T-helper 17 cell (primary cell): ENCODE measurements around the gene PTPRD. TPM values are rescaled to one million over a fixed set of nuclear protein-coding genes. Genes with fewer than 3 reads are reported as not detected.
"Not testable (repeated sequence)": the region's sequence is repeated elsewhere in the genome, so short reads cannot be mapped to it uniquely, and the experiment has no call there.

Experiments used
- ATAC-seq: fragments of 150-1000 bp; cut with Tn5 transposase; 2 replicates; pipeline ENCODE4 v1.10.0; 2021; ENCODE audit warnings: mild to moderate bottlenecking, moderate library complexity
- DNase-seq, 3 donors: peaks; one replicate each; pipeline versions ENCODE4 v3.0.0 to v3.0.0-alpha.2; 2020 to 2021
- H3K9me3 ChIP-seq: one replicate; pipeline ENCODE4 v1.7.0; 2013; ENCODE audit warnings: low read length, mild to moderate bottlenecking; ENCODE audit not compliant: control insufficient read depth, poor library complexity, severe bottlenecking
- H3K27ac Mint-ChIP-seq: one replicate; pipeline ENCODE4 v1.8.0; 2022; ENCODE audit warnings: mild to moderate bottlenecking, moderate library complexity, mixed read lengths
- H3K27me3 Mint-ChIP-seq: one replicate; pipeline ENCODE4 v1.8.0; 2022; ENCODE audit warnings: mixed read lengths
- H3K36me3 Mint-ChIP-seq: one replicate; pipeline ENCODE4 v1.8.0; 2022; ENCODE audit warnings: low read depth, mixed read lengths
- H3K4me1 Mint-ChIP-seq: one replicate; pipeline ENCODE4 v1.8.0; 2022; ENCODE audit warnings: mild to moderate bottlenecking, mixed read lengths
- H3K4me3 Mint-ChIP-seq: one replicate; pipeline ENCODE4 v1.8.0; 2022; ENCODE audit warnings: mild to moderate bottlenecking, moderate library complexity, mixed read lengths
- total RNA-seq, 4 donors: library from RNA in 2 of 4; stranded (reverse) in 2 of 4; gene quantifications; one replicate each; pipeline ENCODE4 v1.2.3 and lab custom pipeline; 2022 to 2026

Gene PTPRD
- total RNA-seq, 2 donors from 2014 or later: not detected

DNA sequence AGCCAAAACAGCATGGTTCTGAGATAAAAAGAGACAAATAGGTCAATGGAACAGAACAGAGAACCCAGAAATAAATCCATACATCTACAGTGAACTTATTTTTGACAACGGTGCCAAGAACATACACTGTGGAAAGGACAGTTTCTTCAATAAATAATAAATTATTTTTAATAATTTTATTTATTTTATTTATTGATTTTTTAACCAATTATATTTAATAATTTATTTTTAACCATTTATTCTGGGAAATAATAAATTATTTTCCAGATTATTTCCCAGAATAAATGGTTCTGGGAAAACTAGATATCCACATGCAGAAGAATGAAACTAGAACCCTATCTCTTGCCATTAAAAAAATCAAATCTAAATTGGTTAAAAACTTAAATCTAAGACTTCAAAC, 1669.4 kb downstream of the PTPRD start:
- H3K4me1 Mint-ChIP-seq: no peaks in the 10 kb centered on the region
- DNase-seq (no peak), ATAC-seq (no peak)
- no peaks in the 10 kb centered on the region for H3K9me3 ChIP-seq
- no peak overlapping the region for H3K4me3 Mint-ChIP-seq
- no peaks in the 10 kb centered on the region for H3K27me3 Mint-ChIP-seq
- H3K27ac Mint-ChIP-seq: no peak overlapping the region
- H3K36me3 Mint-ChIP-seq: no peaks in the 10 kb centered on the region

DNA sequence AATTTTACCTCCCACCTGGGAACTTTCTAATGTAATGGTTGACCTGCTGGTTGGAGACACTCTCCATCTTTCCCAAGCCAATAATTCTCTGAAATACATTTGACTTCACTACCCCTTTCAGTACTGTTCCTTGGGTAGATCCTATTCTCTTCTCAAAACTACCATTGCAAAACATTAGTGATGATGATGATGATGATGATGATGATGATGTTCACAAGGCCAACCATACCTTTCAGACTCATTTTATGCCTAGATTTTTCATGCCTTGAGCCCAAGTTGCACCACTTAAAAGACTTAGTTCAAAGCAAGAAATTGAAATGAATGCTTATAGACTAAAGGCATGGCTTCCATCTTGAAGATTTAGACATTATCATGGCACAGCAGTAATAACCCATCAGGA, 1672.2 kb downstream of the PTPRD start:
- no peaks in the 10 kb centered on the region for H3K36me3 Mint-ChIP-seq
- no peaks in the 10 kb centered on the region for H3K4me1 Mint-ChIP-seq
- no peaks in the 10 kb centered on the region for H3K27me3 Mint-ChIP-seq
- H3K9me3 ChIP-seq: no peaks in the 10 kb centered on the region
- no peak overlapping the region for H3K27ac Mint-ChIP-seq
- DNase-seq (no peak), ATAC-seq (no peak)
- no peak overlapping the region for H3K4me3 Mint-ChIP-seq

DNA sequence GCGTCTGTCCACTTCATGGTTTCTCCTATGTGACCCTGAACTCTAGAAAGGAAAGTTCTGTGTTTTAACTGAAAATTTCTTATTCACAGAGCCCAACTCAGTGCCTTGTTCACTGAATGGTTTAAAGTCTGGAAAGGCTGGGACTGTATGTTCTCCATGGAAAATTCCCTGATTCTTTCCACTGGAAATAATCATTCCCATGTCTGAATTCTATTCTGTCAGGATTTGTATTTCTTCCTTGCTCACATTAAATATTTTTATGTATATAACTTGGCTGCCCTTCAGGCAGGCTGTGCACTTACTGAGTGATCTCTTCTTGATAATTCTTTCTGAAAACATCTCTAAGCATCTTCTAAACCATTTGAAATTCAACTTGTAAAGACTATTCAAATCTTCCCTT, 1686.3 kb downstream of the PTPRD start:
- DNase-seq: no peak
- ATAC-seq: no peak
- H3K27me3 Mint-ChIP-seq: no peaks in the 10 kb centered on the region
- no peak overlapping the region for H3K4me3 Mint-ChIP-seq
- H3K4me1 Mint-ChIP-seq: no peaks in the 10 kb centered on the region
- H3K9me3 ChIP-seq: no peaks in the 10 kb centered on the region
- H3K27ac Mint-ChIP-seq: no peak overlapping the region
- H3K36me3 Mint-ChIP-seq: no peaks in the 10 kb centered on the region

DNA sequence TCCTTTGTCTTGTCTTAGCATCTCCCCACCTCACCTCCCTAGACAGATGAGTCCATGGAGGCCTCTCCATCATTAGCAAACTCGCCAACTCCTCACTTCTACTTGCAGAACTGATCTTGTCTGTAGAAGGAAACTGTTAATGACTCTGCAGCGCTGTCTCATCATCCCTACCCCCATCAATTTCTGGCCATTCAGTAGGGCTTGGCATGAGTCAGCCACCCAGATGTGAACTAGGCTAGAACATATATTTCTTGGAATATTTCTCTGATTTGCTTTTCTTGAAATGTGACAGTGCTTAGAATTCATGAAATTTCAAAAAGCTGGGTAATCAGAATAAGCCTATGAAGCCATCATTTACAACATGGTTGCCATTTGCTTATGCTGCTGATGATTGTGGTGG, 1688.2 kb downstream of the PTPRD start:
- Mint-ChIP-seq H3K27me3 (no peaks in the 10 kb centered on the region), H3K27ac (no peak overlapping the region), H3K4me1 (no peaks in the 10 kb centered on the region), H3K4me3 (no peak overlapping the region), H3K36me3 (no peaks in the 10 kb centered on the region)
- ATAC-seq (no peak), DNase-seq (no peak)
- H3K9me3 ChIP-seq: no peaks in the 10 kb centered on the region

DNA sequence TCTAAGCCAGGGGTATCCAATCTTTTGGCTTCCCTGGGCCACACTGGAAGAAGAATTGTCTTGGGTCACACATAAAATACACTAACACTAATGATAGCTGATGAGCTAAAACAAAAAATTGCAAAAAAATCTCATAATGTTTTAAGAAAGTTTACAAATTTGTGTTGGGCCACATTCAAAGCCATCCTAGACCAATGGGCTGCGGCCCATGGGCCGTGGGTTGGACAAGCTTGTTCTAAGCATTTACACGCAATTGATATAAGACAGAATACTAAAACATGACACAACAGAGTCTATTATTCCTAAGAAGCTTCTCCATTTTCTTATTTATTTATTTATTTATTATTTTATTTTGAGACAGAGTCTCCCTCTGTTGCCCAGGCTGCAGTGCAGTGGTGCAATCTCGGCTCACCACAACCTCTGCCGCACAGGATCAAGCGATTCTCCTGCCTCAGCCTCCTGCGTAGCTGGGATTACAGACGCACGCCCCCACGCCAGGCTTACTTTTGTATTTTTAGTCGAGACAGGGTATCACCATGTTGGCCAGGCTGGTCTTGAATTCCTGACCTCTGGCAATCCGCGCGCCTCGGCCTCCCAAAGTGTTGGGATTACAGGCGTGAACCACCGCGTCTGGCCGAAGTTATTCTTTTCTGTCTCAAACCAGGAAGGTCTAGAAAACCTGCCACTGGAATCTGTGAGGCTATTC, 1692.2 kb downstream of the PTPRD start:
- H3K9me3 ChIP-seq, ATAC-seq, DNase-seq, H3K27me3 Mint-ChIP-seq, H3K36me3 Mint-ChIP-seq, H3K4me3 Mint-ChIP-seq, H3K27ac Mint-ChIP-seq, H3K4me1 Mint-ChIP-seq: not testable (repeated sequence)

DNA sequence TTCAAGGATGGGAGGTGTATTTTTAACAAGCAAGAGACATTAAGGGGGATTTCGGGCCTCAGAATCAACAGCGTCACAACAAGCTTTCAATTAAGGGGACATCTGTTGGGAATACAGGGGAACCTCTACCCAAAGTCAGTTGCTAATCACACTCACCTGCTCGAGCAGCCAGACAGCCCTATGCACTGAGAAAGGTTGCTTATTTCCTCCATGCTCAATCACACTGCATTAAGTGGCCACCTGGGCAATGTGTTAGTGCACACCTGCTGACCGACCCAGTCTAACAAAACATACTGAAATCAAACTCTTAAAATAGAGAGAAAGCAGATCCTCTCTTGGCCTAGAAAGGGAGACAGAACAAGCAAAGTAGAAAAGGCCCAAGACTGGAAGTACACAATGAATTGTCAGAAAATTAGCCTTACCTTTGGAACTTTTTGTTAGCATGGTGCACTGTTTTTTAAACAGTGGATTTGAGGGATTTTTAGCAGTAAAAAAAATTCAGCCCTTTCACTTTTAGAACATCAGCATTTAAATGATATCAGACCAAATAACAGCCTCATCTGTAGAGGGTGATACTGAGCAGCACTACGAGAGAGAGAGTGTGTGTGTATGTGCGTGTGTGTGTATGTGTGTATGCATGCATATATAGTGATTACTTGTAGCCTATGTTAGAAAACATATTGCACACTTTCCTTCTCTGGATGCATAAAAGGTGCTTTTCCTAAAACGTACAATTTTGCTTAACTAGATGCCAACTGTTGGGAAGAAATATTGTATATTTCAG, 1694.7 kb downstream of the PTPRD start:
- no peaks in the 10 kb centered on the region for H3K9me3 ChIP-seq
- Mint-ChIP-seq H3K27me3 (no peaks in the 10 kb centered on the region), H3K4me3 (no peak overlapping the region), H3K36me3 (no peaks in the 10 kb centered on the region), H3K4me1 (no peaks in the 10 kb centered on the region), H3K27ac (no peak overlapping the region)
- ATAC-seq (no peak), DNase-seq (no peak)

DNA sequence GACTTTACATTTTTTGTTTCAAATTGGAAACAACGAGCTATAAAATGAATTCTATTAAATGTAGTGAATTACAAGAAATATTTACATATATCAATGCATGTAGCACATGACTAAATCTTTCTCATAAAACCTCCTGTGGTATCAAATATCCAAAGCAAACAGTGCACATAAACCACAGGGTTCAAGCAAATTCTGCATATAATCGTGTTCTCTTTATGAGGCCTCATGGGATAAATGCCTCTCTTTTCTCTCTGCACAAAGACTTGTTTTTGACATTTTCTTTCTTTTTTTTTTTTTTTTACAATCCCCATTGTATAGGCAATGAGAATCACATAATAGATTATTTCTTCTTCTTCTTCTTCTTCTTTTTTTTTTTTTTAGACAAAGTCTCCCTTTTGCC, 1696.0 kb downstream of the PTPRD start:
- DNase-seq: no peak
- no peak for ATAC-seq

DNA sequence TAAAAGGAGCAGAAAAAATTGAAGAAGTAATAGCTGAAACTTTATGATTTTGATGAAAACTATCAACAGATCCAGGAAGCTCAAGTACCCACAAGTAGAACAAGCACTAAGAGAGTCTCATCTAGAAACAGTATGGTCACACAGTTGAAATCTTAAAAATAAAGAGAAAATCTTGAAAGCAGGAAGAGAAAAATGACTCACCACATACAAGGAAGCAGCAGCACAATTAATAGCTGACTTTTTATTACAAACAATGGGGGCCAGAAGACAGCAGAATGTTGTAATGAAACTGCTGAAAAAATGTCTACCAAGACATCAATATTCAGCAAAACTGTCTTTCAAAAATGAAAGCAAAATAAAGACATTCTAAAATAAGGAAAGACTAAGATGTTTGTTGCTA, 1704.9 kb downstream of the PTPRD start:
- no peaks in the 10 kb centered on the region for H3K9me3 ChIP-seq
- Mint-ChIP-seq H3K36me3 (no peaks in the 10 kb centered on the region), H3K27ac (no peak overlapping the region), H3K4me1 (peaks cover 2% of the 10 kb centered on the region), H3K27me3 (no peaks in the 10 kb centered on the region), H3K4me3 (no peak overlapping the region)
- no peak for DNase-seq
- ATAC-seq: no peak

More for the DNA sequence above, 1696.0 kb downstream of the PTPRD start:
- H3K9me3 ChIP-seq: no peaks in the 10 kb centered on the region
- Mint-ChIP-seq H3K36me3 (no peaks in the 10 kb centered on the region), H3K4me3 (no peak overlapping the region), H3K4me1 (no peaks in the 10 kb centered on the region), H3K27me3 (no peaks in the 10 kb centered on the region), H3K27ac (no peak overlapping the region)

DNA sequence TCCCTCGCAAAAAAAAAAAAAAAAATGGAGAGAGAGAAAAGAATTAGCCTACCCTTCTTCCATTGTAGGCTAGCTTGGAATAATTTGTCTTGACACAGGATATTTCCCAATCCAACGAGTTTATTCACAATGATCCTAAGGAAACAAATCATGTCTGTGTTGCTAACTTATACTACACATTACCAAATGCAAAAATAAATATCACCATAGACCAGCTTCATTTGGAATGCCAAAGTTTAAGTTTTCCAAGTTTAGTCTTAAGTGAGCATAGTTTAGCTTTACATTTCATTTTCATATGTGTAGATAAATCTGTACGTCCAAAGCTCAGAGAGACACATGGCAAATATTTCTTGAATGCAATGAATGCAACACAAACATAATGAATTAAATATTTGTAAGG, 1707.1 kb downstream of the PTPRD start:
- no peak for DNase-seq

DNA sequence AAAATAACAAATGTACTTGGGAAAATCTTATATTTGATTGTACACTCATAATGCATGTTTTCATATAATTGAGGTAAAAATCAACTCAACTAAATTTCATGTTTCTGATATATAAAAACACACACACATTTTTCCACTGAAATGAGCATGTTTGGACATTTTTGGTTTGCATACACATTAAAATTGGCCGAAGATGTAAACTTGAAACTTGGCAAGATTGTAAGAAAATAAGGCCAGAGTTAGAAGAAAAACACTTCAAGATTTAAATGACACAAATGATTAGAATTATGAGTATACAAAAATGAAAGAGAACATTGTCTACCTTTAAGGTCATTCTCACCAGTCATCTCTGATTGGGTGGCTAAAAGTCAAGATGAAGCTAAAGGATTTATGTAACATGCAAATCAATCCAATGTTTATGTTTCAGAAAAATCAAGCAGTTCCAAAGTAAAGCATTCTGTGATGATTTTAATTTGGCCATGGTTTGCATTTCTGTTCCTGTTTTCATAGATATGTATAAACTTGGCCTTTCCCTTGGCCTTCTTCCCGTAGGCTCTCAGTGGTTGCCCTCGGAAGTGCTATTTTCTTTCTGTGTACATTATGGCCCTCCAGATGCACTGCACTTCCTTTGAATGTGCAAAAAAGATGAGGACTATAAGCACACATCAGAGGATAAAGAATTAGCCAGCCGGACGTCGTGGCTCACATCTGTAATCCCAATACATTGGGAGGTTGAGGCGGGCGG, 1707.9 kb downstream of the PTPRD start:
- DNase-seq (no peak), ATAC-seq (no peak)
- Mint-ChIP-seq H3K4me1 (peaks cover 2% of the 10 kb centered on the region), H3K27ac (no peak overlapping the region), H3K27me3 (no peaks in the 10 kb centered on the region), H3K36me3 (no peaks in the 10 kb centered on the region), H3K4me3 (no peak overlapping the region)
- no peaks in the 10 kb centered on the region for H3K9me3 ChIP-seq

More for the DNA sequence above, 1707.1 kb downstream of the PTPRD start:
- H3K4me3 Mint-ChIP-seq: no peak overlapping the region
- no peaks in the 10 kb centered on the region for H3K9me3 ChIP-seq
- no peaks in the 10 kb centered on the region for H3K27me3 Mint-ChIP-seq
- no peak for ATAC-seq
- H3K36me3 Mint-ChIP-seq: no peaks in the 10 kb centered on the region
- H3K27ac Mint-ChIP-seq: no peak overlapping the region
- H3K4me1 Mint-ChIP-seq: peaks cover 2% of the 10 kb centered on the region

DNA sequence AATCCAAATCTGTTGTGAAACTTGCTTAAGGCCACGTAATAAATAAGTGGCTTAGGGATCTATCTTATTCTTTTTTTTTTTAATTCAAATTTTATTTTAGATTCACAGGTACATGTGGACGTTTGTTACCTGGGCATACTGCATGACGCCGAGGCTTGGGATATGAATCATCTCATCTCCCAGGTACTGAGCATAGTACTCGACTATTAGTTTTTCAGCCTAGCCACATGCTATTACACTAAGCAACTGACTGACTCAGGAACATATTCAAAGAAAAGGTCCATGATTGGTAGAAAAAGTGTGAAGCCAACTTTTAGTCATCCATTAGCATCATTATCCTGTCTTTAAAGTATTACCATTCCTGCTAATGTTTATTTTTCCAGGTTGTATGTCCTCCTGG, 1709.7 kb downstream of the PTPRD start:
- no peak overlapping the region for H3K27ac Mint-ChIP-seq
- H3K9me3 ChIP-seq: no peaks in the 10 kb centered on the region
- DNase-seq: no peak
- H3K36me3 Mint-ChIP-seq: no peaks in the 10 kb centered on the region
- peaks cover 4% of the 10 kb centered on the region for H3K27me3 Mint-ChIP-seq
- no peak overlapping the region for H3K4me3 Mint-ChIP-seq
- peaks cover 2% of the 10 kb centered on the region for H3K4me1 Mint-ChIP-seq
- no peak for ATAC-seq

DNA sequence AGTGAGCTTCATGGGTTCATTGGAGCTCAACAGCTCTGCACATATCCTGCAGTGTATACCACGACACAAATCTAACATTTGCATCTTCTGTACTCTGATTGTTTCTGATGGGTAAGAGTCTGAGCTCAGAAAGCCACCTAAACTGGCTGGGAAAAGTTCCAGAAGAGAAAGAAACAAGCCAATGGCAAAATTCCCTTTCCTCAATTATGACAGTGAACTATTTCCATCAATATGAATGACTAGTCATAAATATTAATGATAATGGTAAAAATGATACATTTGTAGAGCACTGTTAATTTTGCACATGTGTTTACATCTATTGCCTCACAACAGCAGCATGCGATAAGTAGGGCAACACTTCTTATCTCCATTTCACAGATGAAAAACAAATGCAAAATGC, 1711.7 kb downstream of the PTPRD start:
- DNase-seq: no peak
- Mint-ChIP-seq H3K27me3 (peaks cover 8% of the 10 kb centered on the region), H3K27ac (no peak overlapping the region), H3K4me1 (no peaks in the 10 kb centered on the region), H3K4me3 (no peak overlapping the region), H3K36me3 (no peaks in the 10 kb centered on the region)
- no peaks in the 10 kb centered on the region for H3K9me3 ChIP-seq
- no peak for ATAC-seq

DNA sequence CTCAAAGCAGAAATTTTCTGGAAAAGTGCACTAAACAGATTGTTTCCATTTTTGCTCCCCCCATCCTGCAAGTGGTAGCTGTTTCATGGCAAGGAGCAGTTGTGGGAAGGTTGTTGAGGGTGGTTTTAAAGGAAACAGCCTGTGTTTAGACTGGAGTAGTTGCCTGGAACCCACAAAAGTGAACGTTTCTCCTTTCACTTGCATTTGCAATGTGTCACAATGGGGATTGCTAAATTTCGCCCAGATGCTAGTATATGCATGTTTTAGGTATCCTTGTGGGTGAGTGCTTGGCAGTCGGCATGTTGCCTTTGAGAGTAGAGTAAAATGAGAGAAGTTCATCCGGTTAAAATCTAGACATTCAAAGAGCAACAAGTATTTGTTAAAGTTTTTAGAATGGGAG, 1713.3 kb downstream of the PTPRD start:
- H3K4me3 Mint-ChIP-seq: no peak overlapping the region
- peaks cover 2% of the 10 kb centered on the region for H3K4me1 Mint-ChIP-seq
- H3K27me3 Mint-ChIP-seq: peaks cover 18% of the 10 kb centered on the region
- no peaks in the 10 kb centered on the region for H3K9me3 ChIP-seq
- no peak overlapping the region for H3K27ac Mint-ChIP-seq
- DNase-seq (no peak), ATAC-seq (no peak)
- H3K36me3 Mint-ChIP-seq: no peaks in the 10 kb centered on the region
